ENCODE measurements around the gene ARHGEF7. TPM values are rescaled to one million over a fixed set of nuclear protein-coding genes. Genes with fewer than 3 reads are reported as not detected.

The ARHGEF7 gene
- total RNA-seq, 4 donors from 2014 or later, result 11.5 to 57.2 (median 36.5) TPM

DNA sequence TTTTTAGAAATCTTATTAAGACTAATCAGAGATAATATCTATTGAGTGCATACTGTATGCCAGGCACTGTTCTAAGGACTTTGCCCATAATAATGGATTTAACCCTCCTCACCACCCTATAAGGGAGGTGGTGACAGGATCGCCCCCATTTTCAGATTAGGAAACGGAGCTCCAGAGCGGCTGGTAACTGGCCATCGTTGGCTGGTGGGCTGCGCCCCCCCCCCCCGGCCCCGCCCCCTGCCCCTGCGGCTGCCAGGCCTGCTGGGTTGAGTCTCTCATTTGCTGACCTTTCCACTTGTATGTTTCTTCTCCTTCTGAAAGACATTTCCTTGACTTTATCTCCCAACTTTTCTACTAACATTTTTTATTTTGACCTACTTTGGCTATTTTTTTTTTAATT is 8.5 kb downstream of the ARHGEF7 start:
- no peak for TF ChIP-seq POLR2A (IDR thresholded peaks at IDR 0.05)
- TF ChIP-seq, protein P1, sequence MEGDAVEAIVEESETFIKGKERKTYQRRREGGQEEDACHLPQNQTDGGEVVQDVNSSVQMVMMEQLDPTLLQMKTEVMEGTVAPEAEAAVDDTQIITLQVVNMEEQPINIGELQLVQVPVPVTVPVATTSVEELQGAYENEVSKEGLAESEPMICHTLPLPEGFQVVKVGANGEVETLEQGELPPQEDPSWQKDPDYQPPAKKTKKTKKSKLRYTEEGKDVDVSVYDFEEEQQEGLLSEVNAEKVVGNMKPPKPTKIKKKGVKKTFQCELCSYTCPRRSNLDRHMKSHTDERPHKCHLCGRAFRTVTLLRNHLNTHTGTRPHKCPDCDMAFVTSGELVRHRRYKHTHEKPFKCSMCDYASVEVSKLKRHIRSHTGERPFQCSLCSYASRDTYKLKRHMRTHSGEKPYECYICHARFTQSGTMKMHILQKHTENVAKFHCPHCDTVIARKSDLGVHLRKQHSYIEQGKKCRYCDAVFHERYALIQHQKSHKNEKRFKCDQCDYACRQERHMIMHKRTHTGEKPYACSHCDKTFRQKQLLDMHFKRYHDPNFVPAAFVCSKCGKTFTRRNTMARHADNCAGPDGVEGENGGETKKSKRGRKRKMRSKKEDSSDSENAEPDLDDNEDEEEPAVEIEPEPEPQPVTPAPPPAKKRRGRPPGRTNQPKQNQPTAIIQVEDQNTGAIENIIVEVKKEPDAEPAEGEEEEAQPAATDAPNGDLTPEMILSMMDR (IDR thresholded peaks at IDR 0.05), result no peak
- no peaks in the 10 kb centered on the region for H3K9me3 ChIP-seq
- 53 to 71% methylated on average over 6 to 8 of the region's 8 CpGs for WGBS, 2 donors

DNA sequence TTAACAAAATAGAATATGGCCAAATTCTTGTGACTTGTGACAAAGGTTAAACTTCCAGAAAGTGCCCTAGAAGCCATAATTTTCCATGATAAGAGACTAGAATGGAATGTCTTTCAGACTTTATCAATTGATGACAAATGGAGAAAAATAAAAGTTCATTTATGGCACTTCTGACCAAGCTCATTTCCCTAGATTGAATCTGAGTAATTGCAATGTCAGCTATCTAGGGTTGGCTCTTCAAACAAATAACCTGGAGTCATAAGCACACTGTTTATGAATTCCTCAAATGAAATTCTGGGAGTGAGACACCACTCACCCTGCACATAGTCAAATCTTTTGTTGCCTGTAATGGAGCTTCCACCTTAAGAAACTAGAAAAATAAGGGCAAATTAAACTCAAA is 11.4 kb downstream of the ARHGEF7 start:
- TF ChIP-seq, protein P1 (IDR thresholded peaks at IDR 0.05), result no peak
- TF ChIP-seq POLR2A (IDR thresholded peaks at IDR 0.05), result no peak
- Histone ChIP-seq H3K9me3 (no peaks in the 10 kb centered on the region), H3K36me3 (no peaks in the 10 kb centered on the region), H3K27ac (no peak overlapping the region), H3K4me1 (no peaks in the 10 kb centered on the region), H3K4me3 (no peak overlapping the region), H3K27me3 (peaks cover 0 to 20% (median 0%) of the 10 kb centered on the region in 4 donors)
- intact Hi-C loops (cut with DNase I), result no loop called here
- DNase-seq, result no peak

More for the DNA sequence above, 8.5 kb downstream of the ARHGEF7 start:
- peaks cover 0 to 36% (median 0%) of the 10 kb centered on the region in 4 donors for H3K27me3 ChIP-seq
- no peak for DNase-seq
- intact Hi-C loops (cut with DNase I), result no loop called here
- H3K27ac ChIP-seq, result no peak overlapping the region
- H3K4me1 ChIP-seq, result peaks cover 0 to 12% (median 0%) of the 10 kb centered on the region in 3 donors
- no peaks in the 10 kb centered on the region for H3K36me3 ChIP-seq
- no peak overlapping the region for H3K4me3 ChIP-seq

DNA sequence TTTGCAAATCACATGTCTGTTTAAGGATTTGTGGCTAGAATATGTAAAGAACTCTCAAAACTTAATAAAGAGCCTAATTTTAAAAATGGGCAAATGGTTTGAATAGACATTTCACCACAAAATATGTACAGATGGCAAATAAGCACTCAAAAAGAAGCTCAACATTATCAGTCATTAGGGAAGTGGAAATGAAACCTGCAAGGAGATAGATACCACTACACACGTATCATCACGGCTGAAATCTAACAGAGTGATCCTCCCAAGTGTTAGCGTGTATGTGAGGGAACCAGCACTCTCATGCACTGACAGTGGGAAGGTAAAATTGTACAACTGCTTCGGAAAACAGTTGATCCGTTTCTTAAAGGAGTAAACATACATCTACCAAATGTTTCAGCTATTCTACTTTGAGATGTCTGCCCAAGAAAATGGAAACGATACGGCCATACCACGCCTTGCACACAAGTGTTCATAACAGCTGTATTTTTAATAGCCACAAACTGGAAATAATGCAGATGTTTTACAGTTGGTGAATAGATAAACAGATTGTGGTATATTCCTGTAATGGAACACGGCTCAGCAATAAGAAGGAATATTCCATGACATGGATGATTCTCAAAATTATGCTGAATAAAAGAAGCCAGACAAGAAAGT is 14.5 kb downstream of the ARHGEF7 start:
- no peaks in the 10 kb centered on the region for H3K36me3 ChIP-seq
- no peaks in the 10 kb centered on the region for H3K9me3 ChIP-seq
- no peaks in the 10 kb centered on the region for H3K4me1 ChIP-seq
- TF ChIP-seq POLR2A (IDR thresholded peaks at IDR 0.05), result no peak
- TF ChIP-seq, protein P1 (IDR thresholded peaks at IDR 0.05), result no peak
- no peak overlapping the region for H3K27ac ChIP-seq
- no peak overlapping the region for H3K4me3 ChIP-seq
- DNase-seq, result no peak
- peaks cover 0 to 5% (median 0%) of the 10 kb centered on the region in 4 donors for H3K27me3 ChIP-seq
- intact Hi-C loops (cut with DNase I), result no loop called here
- WGBS, 2 donors, result 57 to 80% methylated on average over 9 of the region's 9 CpGs

DNA sequence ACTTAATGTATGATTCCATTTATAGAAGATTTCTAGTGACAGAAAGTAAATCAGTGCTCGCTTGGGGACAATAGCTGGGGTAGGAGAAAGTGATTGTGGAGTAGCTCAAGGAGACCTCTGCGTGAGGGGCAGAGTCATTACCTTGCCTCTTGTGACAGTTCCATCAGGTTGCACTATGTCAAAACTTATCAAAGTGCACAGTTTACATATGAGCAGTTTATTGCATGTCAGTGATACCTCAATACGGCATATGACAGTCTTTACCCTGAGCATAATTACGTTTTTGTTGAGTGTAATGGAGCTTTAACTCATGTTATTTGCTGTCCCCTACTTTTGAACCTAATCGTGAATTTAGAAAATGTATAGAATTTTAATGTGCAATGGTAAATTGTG is 15.0 kb downstream of the ARHGEF7 start:
- H3K27me3 ChIP-seq, result peaks cover 0 to 3% (median 0%) of the 10 kb centered on the region in 4 donors
- H3K27ac ChIP-seq, result no peak overlapping the region
- intact Hi-C loops (cut with DNase I), result no loop called here
- DNase-seq, result no peak
- 74 to 76% methylated on average over 5 of the region's 5 CpGs for WGBS, 2 donors
- no peak overlapping the region for H3K4me3 ChIP-seq
- no peaks in the 10 kb centered on the region for H3K9me3 ChIP-seq
- TF ChIP-seq POLR2A (IDR thresholded peaks at IDR 0.05), result no peak
- TF ChIP-seq, protein P1 (IDR thresholded peaks at IDR 0.05), result no peak
- no peaks in the 10 kb centered on the region for H3K4me1 ChIP-seq
- no peaks in the 10 kb centered on the region for H3K36me3 ChIP-seq

DNA sequence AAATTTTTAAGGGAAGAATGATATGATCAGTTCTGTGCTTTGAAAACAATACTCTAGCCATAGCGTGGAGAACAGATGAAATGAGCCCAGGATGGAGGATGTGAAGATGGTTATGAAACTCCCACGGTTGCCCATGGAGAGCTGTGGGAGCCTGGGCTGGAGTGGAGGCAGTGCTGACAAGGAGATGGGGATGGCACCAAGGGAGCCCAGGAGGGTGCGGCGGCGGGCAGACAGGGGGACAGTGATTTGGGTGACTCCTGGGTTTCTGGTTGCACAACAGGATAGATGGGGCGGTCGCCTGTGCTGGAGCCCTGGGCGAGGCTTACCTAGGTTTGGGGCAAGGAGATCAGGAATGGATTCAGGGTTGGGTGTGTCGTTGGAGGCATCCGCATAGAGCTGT is 15.9 kb downstream of the ARHGEF7 start:
- no peak for DNase-seq
- WGBS, 2 donors, result 75 to 82% methylated on average over 10 of the region's 10 CpGs

More for the DNA sequence above, 15.9 kb downstream of the ARHGEF7 start:
- Histone ChIP-seq H3K27me3 (peaks cover 0 to 3% (median 0%) of the 10 kb centered on the region in 4 donors), H3K27ac (no peak overlapping the region), H3K4me3 (no peak overlapping the region), H3K4me1 (no peaks in the 10 kb centered on the region), H3K9me3 (no peaks in the 10 kb centered on the region), H3K36me3 (no peaks in the 10 kb centered on the region)
- TF ChIP-seq, protein P1 (IDR thresholded peaks at IDR 0.05), result no peak
- no peak for TF ChIP-seq POLR2A (IDR thresholded peaks at IDR 0.05)
- intact Hi-C loops (cut with DNase I), result no loop called here
